LNCAP (cell line): ENCODE results near the gene CDCP1.

Experiments
- CTCF ChIP-seq: fragments of 450-650 bp; IDR thresholded peaks from 2 replicates; pipeline ENCODE4 v1.5.1; 2017; ENCODE audit warnings: mild to moderate bottlenecking

CDCP1 gene

GRCh38 chr3:45059132-45059531 lies 87.0 kb downstream of the CDCP1 start:
- no peak for TF ChIP-seq CTCF

GRCh38 chr3:45057557-45057956 lies 88.6 kb downstream of the CDCP1 start:
- TF ChIP-seq CTCF = no peak

- no peak for TF ChIP-seq CTCF
Measured at GRCh38 chr3:45056608-45057301, 89.4 kb downstream of the CDCP1 start.

- TF ChIP-seq CTCF = peak; percentile 17; the same call in 1 of the 2 replicates
Measured at GRCh38 chr3:45055411-45056143, 90.6 kb downstream of the CDCP1 start.

GRCh38 chr3:45055032-45055410 lies 91.2 kb downstream of the CDCP1 start:
- TF ChIP-seq CTCF = no peak

GRCh38 chr3:45054196-45054857 lies 91.9 kb downstream of the CDCP1 start:
- TF ChIP-seq CTCF = no peak

- no peak for TF ChIP-seq CTCF
Measured at GRCh38 chr3:45051685-45052084, 94.5 kb downstream of the CDCP1 start.
